Measurements from ENCODE around the gene OR2AG1.

DNA sequence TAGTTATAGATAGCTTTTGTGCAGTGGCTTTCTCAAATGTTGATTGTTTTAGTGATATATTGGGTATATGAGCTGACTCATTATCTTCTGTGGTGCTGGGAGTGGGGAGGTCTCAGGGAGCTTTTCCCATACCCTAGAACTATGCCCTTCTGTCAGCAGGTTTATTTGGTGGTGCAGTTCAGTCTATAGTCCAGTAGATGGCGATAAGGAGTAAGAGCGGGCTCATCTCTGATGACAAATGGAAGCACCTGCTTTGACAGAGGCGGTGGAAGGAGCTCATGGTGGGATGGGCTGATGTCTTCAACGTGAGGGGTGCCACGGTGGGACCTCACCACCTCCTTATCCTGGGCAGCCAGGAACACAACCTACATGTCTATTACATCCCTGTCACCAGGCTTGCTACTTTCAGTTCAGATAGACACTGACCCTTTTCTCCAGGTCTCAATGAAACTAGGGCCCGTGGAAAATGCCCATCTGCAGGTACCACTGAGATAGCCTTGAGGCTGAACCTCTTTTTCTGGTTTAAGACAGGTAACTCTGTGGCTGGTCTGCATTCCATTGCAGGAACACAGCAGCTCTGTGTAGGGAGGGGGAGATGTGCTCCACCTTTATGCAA, 29.7 kb downstream of the OR2AG1 start:
- TF ChIP-seq ZNF223 (tag by site-specific recombination; IDR thresholded peaks at IDR 0.05) (no peak), YY1 (tag by site-specific recombination; IDR thresholded peaks at IDR 0.05) (no peak)

All from HEK293 (cell line).